Keratinocyte (primary cell): ENCODE results near the gene TMEM231.

Experiments used
- CTCF ChIP-seq, 3 experiments: IDR thresholded peaks in 1 of 3; conservative IDR thresholded peaks in 1 of 3; optimal IDR thresholded peaks in 1 of 3; 2 replicates in 2 of 3; 3 replicates in 1 of 3; pipeline versions ENCODE3 to v1.5.1; 2011; ENCODE audit warnings: low read length in 3 of 3, mild to moderate bottlenecking in 3 of 3, moderate library complexity in 2 of 3, control low read depth in 1 of 3, inconsistent platforms in 1 of 3; ENCODE audit not compliant: insufficient read depth in 2 of 3; ENCODE audit errors: extremely low read depth in 1 of 3
- EZH2 ChIP-seq: IDR thresholded peaks from one replicate; pipeline ENCODE4 v1.6.1; 2012; ENCODE audit warnings: inconsistent platforms, mild to moderate bottlenecking, low read length, moderate library complexity

GRCh38 chr16:75501359-75501758, 54.7 kb downstream of the TMEM231 start:
- TF ChIP-seq EZH2 (no peak), CTCF (optimal IDR thresholded peaks at IDR 0.05 in 1 of 3, IDR thresholded peaks at IDR 0.05 in 1 of 3, conservative IDR thresholded peaks at IDR 0.05 in 1 of 3; ENCODE audit: extremely low read depth in 1 of 3, insufficient read depth in 2 of 3, low read length in 3 of 3) (no peak)
